PC-9 (cell line): ENCODE results near the gene DNAH6. TPM values are rescaled to one million over a fixed set of nuclear protein-coding genes. Genes with fewer than 3 reads are reported as not detected.
"Not testable (repeated sequence)": the region's sequence is repeated elsewhere in the genome, so short reads cannot be mapped to it uniquely, and the experiment has no call there.

ENCODE experiments used
- Bru-seq: library from RNA; stranded (reverse); fragments of 400-500 nt; gene quantifications from one replicate; lab custom pipeline; 2021; lab: Mats Ljungman, UMichigan
- BruChase-seq, 2 experiments: library from RNA; stranded (reverse); fragments of 400-500 nt; gene quantifications; one replicate each; lab custom pipeline; 2021; lab: Mats Ljungman, UMichigan
- BruUV-seq: library from RNA; stranded (reverse); fragments of 400-500 nt; replicated peaks from 2 replicates; lab custom pipeline; 2021; lab: Mats Ljungman, UMichigan
- CTCF ChIA-PET: fragments of 300-600 bp; sonication (Branson Sonifier 250); formaldehyde crosslinking; loops from one replicate; lab custom pipeline; 2022; ENCODE audit warnings: antibody characterized with exemption; lab: Charles Lee
- POLR2A ChIA-PET: fragments of 300-600 bp; sonication (Branson Sonifier 250); formaldehyde crosslinking; loops from one replicate; lab custom pipeline; 2022; ENCODE audit warnings: antibody characterized with exemption; ENCODE audit not compliant: unreplicated experiment; lab: Charles Lee
- DNase-seq, 2 experiments: peaks; one replicate each; pipeline versions ENCODE4 v3.0.0 to v3.0.0-alpha.2; 2015 to 2022; ENCODE audit warnings: mixed read lengths in 1 of 2
- H2AFZ ChIP-seq: fragments of 200-600 bp; sonication (generic); 2 replicates; pipeline ENCODE4 v1.8.1; 2017; ENCODE audit warnings: antibody characterized with exemption
- H3F3A ChIP-seq: fragments of 200-600 bp; sonication (generic); 2 replicates; pipeline ENCODE4 v1.8.1; 2017; ENCODE audit warnings: antibody characterized with exemption, mild to moderate bottlenecking, low read depth; ENCODE audit not compliant: insufficient read depth
- H3K27ac ChIP-seq: fragments of 200-600 bp; sonication (generic); 2 replicates; pipeline ENCODE4 v1.6.1; 2016; ENCODE audit warnings: mixed run types
- H3K27me3 ChIP-seq: fragments of 200-600 bp; sonication (generic); 2 replicates; pipeline ENCODE4 v1.6.1; 2016; ENCODE audit warnings: low read depth, mixed run types; ENCODE audit not compliant: insufficient read depth
- H3K36me3 ChIP-seq: fragments of 200-600 bp; sonication (generic); 2 replicates; pipeline ENCODE4 v1.6.1; 2016; ENCODE audit warnings: low read depth, mixed run types
- H3K4me1 ChIP-seq: fragments of 200-600 bp; sonication (generic); replicated peaks from 2 replicates; pipeline ENCODE4 v1.6.1; 2016; ENCODE audit warnings: mixed run types; ENCODE audit not compliant: insufficient read depth
- H3K4me2 ChIP-seq: fragments of 200-600 bp; sonication (generic); 2 replicates; pipeline ENCODE4 v1.6.1; 2017; ENCODE audit warnings: mixed run types
- H3K4me3 ChIP-seq: fragments of 200-600 bp; sonication (generic); 2 replicates; pipeline ENCODE4 v1.6.1; 2016; ENCODE audit warnings: mixed run types
- H3K79me2 ChIP-seq: fragments of 200-600 bp; sonication (generic); 2 replicates; pipeline ENCODE4 v1.6.1; 2017; ENCODE audit warnings: low read depth, mixed run types
- H3K9me2 ChIP-seq: fragments of 200-600 bp; sonication (generic); 2 replicates; pipeline ENCODE4 v1.8.1; 2017; ENCODE audit warnings: mild to moderate bottlenecking; ENCODE audit not compliant: insufficient read depth
- H3K9me3 ChIP-seq: fragments of 200-600 bp; sonication (generic); 2 replicates; pipeline ENCODE4 v1.8.1; 2016; ENCODE audit warnings: low read depth; ENCODE audit not compliant: insufficient read depth
- H4K20me1 ChIP-seq: fragments of 200-600 bp; sonication (generic); 2 replicates; pipeline ENCODE4 v1.8.1; 2017; ENCODE audit not compliant: insufficient read depth
- EZH2 ChIP-seq: fragments of 200-600 bp; sonication (generic); IDR thresholded peaks from 2 replicates; pipeline ENCODE4 v1.8.0; 2017; ENCODE audit warnings: antibody characterized with exemption, low read depth
- intact Hi-C: fragments of 100-400 bp; cut with micrococcal nuclease; formaldehyde crosslinking; loops from one replicate; pipeline ENCODE4 v1.10.0; 2022; ENCODE audit not compliant: unreplicated experiment
- long read RNA-seq: library from polyadenylated mRNA; stranded (forward); transcript quantifications from one replicate; pipeline ENCODE4 v2.0.0, GENCODE V29; 2022
- total RNA-seq: library from RNA; stranded (reverse); gene quantifications from 2 replicates; pipeline ENCODE4 v1.2.3, GENCODE V29; 2021
- TF ChIP-seq, protein P1 (sequence below): fragments of 200-600 bp; sonication (generic); conservative IDR thresholded peaks from 2 replicates; pipeline ENCODE4 v1.6.1; 2017; ENCODE audit warnings: mixed run types, antibody characterized with exemption, mild to moderate bottlenecking, moderate library complexity

Gene DNAH6, protein sequence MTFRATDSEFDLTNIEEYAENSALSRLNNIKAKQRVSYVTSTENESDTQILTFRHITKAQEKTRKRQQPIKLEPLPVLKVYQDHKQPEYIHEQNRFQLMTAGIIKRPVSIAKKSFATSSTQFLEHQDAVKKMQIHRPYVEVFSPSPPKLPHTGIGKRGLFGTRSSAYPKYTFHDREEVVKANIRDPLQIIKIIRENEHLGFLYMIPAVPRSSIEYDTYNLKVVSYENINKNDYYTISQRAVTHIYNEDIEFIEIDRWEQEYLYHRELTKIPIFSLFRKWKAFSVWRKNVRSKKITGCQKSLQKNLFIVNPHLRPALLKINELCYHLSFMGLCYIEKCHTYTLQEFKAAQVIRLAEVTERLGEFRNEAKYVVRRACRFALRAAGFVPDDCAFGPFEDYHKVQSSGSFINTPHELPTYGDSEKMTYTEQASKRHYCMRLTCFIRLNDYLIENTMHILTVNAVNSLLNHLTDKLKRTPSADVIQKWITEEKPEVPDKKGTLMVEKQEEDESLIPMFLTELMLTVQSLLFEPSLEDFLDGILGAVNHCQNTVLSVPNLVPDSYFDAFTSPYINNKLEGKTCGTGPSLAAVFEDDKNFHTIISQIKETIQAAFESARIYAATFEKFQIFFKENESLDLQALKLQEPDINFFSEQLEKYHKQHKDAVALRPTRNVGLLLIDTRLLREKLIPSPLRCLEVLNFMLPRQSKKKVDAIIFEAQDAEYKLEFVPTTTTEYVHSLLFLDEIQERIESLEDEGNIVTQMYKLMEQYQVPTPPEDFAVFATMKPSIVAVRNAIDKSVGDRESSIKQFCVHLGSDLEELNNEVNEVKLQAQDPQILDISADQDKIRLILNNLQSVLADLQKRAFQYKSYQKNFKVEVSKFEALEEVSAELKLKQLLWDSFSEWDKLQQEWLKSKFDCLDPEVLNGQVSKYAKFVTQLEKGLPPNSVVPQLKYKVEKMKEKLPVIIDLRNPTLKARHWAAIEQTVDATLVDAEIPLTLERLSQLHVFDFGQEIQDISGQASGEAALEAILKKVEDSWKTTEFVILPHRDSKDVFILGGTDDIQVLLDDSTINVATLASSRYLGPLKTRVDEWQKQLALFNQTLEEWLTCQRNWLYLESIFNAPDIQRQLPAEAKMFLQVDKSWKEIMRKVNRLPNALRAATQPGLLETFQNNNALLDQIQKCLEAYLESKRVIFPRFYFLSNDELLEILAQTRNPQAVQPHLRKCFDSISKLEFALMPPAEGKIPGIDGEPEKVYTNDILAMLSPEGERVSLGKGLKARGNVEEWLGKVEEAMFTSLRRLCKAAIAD (N-terminal part only)
- total RNA-seq (not detected in 2 replicates), Bru-seq, nascent RNA (percentile 9 among the genes with signal in this experiment), BruChase-seq, experiment 1, labeled RNA remaining after a 2-hour chase (percentile 7 among the genes with signal in this experiment), BruChase-seq, experiment 2, labeled RNA remaining after a 6-hour chase (percentile 2 among the genes with signal in this experiment)
- long read RNA-seq = 0 reads

DNA sequence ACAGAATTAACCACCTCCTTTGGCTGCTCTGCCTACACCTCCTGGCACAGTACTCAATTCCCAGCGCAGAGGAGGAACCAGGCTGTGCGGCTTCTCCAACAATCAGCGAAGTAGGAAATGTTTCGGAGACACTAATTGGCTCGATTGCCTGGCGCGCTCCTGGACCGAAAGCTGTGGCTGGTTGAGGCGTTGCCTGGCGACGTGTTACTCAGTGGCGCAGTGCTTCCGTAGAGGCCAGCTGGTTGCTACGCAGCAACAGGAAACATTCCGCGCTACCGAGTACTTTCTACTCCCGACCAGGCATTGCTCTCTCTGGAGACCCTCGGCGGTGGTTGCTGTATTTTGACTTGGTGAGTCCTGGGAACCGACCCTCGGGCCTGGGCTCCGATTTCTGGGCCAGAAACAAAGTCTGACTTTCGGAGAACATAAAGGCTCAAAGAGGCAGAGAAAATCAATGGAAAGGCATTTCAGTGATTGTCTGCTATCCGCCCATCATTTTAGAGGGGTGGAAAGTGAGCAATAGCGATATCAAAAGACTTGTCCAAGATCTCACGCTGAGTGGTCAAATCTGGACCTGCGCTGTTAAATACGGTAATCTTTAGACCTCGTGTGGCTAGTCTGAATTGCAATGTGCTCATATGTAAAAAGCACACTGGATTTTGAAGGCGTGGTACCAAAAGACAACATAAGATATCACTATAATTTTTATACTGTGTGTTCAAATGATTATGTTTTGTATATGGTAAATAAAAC lies at the start of gene DNAH6:
DNAH6 (plus strand) TSS at position 265 of the 753 bp plus-strand sequence. CDS start 1,329 bp downstream, outside the sequence.
- no peaks in the 10 kb centered on the region for H4K20me1 ChIP-seq
- ChIA-PET POLR2A (no interaction called here), CTCF (no interaction called here)
- H3K4me3 ChIP-seq = no peak within 1 kb of the TSS
- peak within 1 kb of the TSS; percentile 41; the same call in 1 of the 2 replicates for H2AFZ ChIP-seq
- no TSS peak for BruUV-seq
- no peak within 1 kb of the TSS for H3K27ac ChIP-seq
- H3K9me3 ChIP-seq = no peaks in the 10 kb centered on the region
- H3K9me2 ChIP-seq = no peaks in the 10 kb centered on the region
- H3K4me1 ChIP-seq = no peaks in the 10 kb centered on the region
- no peaks in the 10 kb centered on the region for H3K36me3 ChIP-seq
- TF ChIP-seq, protein P1, sequence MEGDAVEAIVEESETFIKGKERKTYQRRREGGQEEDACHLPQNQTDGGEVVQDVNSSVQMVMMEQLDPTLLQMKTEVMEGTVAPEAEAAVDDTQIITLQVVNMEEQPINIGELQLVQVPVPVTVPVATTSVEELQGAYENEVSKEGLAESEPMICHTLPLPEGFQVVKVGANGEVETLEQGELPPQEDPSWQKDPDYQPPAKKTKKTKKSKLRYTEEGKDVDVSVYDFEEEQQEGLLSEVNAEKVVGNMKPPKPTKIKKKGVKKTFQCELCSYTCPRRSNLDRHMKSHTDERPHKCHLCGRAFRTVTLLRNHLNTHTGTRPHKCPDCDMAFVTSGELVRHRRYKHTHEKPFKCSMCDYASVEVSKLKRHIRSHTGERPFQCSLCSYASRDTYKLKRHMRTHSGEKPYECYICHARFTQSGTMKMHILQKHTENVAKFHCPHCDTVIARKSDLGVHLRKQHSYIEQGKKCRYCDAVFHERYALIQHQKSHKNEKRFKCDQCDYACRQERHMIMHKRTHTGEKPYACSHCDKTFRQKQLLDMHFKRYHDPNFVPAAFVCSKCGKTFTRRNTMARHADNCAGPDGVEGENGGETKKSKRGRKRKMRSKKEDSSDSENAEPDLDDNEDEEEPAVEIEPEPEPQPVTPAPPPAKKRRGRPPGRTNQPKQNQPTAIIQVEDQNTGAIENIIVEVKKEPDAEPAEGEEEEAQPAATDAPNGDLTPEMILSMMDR = no peak
- TF ChIP-seq EZH2 = no peak
- no peaks in the 10 kb centered on the region for H3F3A ChIP-seq
- H3K79me2 ChIP-seq = no peaks in the 10 kb centered on the region
- H3K27me3 ChIP-seq = peaks cover 33% of the 10 kb centered on the region
- intact Hi-C loops = no loop called here
- DNase-seq = peak in 1 of 2 experiments; percentile 61
- H3K4me2 ChIP-seq = no peak within 1 kb of the TSS

DNA sequence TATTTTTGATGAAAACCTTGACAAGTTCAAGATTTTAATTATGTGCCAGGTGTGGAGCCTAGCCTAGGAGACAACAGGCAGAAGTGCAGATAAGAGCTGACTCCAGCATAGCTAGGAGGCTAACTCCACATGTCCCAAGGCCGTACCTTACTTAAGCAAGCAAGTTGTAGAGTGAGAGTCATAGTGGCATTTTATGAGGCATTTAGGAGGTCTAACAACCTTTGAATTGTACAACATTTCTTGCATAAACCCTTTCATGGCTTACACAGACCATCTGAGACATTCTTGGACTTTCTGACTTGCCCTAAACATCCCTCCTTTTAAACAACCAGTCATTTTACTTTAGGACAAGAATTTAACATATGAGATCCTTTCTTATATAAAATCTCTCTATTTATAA lies 48.9 kb upstream of the DNAH6 start:
- Histone ChIP-seq H2AFZ (no peak overlapping the region), H3F3A (no peaks in the 10 kb centered on the region), H3K4me3 (no peak overlapping the region), H3K9me2 (no peaks in the 10 kb centered on the region), H3K36me3 (no peaks in the 10 kb centered on the region), H3K27ac (no peak overlapping the region), H3K4me1 (peaks cover 2% of the 10 kb centered on the region), H4K20me1 (no peaks in the 10 kb centered on the region), H3K4me2 (no peak overlapping the region), H3K9me3 (0 out of 2 replicates have a peak, but pooled peaks cover 10% of the 10 kb centered on the region), H3K27me3 (no peaks in the 10 kb centered on the region), H3K79me2 (no peaks in the 10 kb centered on the region)
- no TSS peak for BruUV-seq
- ChIA-PET CTCF (no interaction called here), POLR2A (no interaction called here)
- no peak for DNase-seq
- intact Hi-C loops = no loop called here
- TF ChIP-seq, protein P1 = no peak
- TF ChIP-seq EZH2 = no peak

- H3K9me2 ChIP-seq, intact Hi-C loops, POLR2A ChIA-PET, H4K20me1 ChIP-seq, H3K27me3 ChIP-seq, H2AFZ ChIP-seq, BruUV-seq, H3F3A ChIP-seq, H3K36me3 ChIP-seq, H3K27ac ChIP-seq, H3K79me2 ChIP-seq, H3K4me3 ChIP-seq: not testable (repeated sequence)
- DNase-seq = peak in 1 of 2 experiments; percentile 62
- Histone ChIP-seq H3K4me1 (peaks cover 25% of the 10 kb centered on the region), H3K4me2 (0 out of 2 replicates have a peak overlapping the region, but pooled peaks have one; percentile 39), H3K9me3 (0 out of 2 replicates have a peak, but pooled peaks cover 10% of the 10 kb centered on the region)
- CTCF ChIA-PET = interaction anchor here (0.6 kb wide), 1 partner anchor 9 kb away, joined by 3 read pairs; no protein-coding TSS in a partner anchor
Measured at GRCh38 chr2:84472423-84472822, 43.9 kb upstream of the DNAH6 start.
